Tibial nerve (tissue), 4 donors: ENCODE data around the gene VAT1L.

Experiments
- EP300 ChIP-seq, 2 donors: sonication (generic); formaldehyde crosslinking; IDR thresholded peaks; one replicate each; pipeline ENCODE4 v1.6.1; 2017; ENCODE audit warnings: antibody characterized with exemption in 2 of 2, mild to moderate bottlenecking in 1 of 2
- POLR2A ChIP-seq, 2 donors: fragments of 450-650 bp; IDR thresholded peaks; one replicate each; pipeline ENCODE4 v1.6.1; 2017; ENCODE audit warnings: antibody characterized with exemption in 2 of 2, mild to moderate bottlenecking in 2 of 2, moderate library complexity in 2 of 2
- TF ChIP-seq, protein P1 (sequence below), 5 experiments: fragments of 200-600 bp in 3 of 5; fragments of 450-650 bp in 2 of 5; sonication (generic) in 3 of 5; IDR thresholded peaks; one replicate each; pipeline ENCODE4 v1.5.1; 2016 to 2019; ENCODE audit warnings: antibody characterized with exemption in 5 of 5, mild to moderate bottlenecking in 3 of 5, moderate library complexity in 2 of 5

DNA sequence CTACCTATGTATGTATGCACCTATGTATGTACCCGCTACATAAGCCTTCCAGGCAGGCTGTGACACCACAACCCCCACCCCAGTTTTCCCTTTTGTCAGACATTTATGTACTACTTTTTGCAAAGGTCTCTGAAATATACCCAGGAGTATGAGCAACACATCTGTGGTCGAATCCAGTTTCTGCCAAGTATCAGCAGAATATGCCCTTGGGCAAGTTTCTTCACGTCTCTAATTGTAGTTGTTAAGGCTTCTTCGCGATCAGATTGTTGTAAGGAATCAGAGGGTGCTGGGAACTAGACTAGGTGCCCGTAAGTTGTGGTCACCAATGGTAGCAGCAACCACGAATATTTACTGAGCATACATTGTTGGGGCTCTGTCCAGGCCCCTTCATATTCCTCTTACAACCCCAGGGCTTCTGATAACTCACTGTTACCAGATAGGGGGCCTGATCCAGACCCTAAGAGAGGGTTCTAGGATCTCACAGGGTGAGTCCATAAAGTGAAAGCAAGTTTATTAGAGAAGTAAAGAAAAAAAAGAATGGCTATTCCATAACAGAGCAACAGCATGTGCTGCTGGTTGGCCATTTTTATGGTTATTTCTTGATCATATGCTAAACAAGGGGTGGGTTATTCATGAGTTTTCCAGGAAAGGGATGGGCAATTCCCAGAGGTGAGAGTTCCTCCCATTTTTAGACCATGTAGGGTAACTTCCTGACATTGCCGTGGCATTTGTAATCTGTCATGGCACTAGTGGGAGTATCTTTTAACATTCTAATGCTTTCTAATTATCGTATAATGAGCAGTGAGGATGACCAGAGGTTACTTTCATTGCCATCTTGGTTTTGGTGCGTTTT lies 49.4 kb upstream of the VAT1L start:
- TF ChIP-seq, protein P1, sequence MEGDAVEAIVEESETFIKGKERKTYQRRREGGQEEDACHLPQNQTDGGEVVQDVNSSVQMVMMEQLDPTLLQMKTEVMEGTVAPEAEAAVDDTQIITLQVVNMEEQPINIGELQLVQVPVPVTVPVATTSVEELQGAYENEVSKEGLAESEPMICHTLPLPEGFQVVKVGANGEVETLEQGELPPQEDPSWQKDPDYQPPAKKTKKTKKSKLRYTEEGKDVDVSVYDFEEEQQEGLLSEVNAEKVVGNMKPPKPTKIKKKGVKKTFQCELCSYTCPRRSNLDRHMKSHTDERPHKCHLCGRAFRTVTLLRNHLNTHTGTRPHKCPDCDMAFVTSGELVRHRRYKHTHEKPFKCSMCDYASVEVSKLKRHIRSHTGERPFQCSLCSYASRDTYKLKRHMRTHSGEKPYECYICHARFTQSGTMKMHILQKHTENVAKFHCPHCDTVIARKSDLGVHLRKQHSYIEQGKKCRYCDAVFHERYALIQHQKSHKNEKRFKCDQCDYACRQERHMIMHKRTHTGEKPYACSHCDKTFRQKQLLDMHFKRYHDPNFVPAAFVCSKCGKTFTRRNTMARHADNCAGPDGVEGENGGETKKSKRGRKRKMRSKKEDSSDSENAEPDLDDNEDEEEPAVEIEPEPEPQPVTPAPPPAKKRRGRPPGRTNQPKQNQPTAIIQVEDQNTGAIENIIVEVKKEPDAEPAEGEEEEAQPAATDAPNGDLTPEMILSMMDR (IDR thresholded peaks at IDR 0.05): no peak
- TF ChIP-seq POLR2A (IDR thresholded peaks at IDR 0.05) (no peak), EP300 (IDR thresholded peaks at IDR 0.05) (no peak)
